Mesenchymal stem cell (in vitro differentiated cells and primary cell): ENCODE measurements around the gene KIN.
A peak's percentile ranks its signal among the peaks of the same experiment; 100 is the strongest.

Source experiments
- DNase-seq: peaks from one replicate; pipeline ENCODE4 v3.0.0-alpha.2; 2013
- H2AFZ ChIP-seq: one replicate; pipeline ENCODE4 v1.6.1; 2013; ENCODE audit warnings: low read depth, mild to moderate bottlenecking, control low read depth, inconsistent platforms, low read length, moderate library complexity
- H2AK5ac ChIP-seq: 2 replicates; pipeline ENCODE4 v1.6.1; 2013; ENCODE audit warnings: low read length, moderate library complexity, mild to moderate bottlenecking, inconsistent platforms; ENCODE audit not compliant: severe bottlenecking
- H2BK120ac ChIP-seq: one replicate; pipeline ENCODE4 v1.6.1; 2013; ENCODE audit warnings: low read depth, mild to moderate bottlenecking, inconsistent platforms, low read length, moderate library complexity
- H2BK12ac ChIP-seq, 2 experiments: one replicate each; pipeline ENCODE4 v1.6.1; 2013; ENCODE audit warnings: inconsistent platforms in 2 of 2, low read length in 2 of 2, mild to moderate bottlenecking in 2 of 2, moderate library complexity in 2 of 2, control low read depth in 1 of 2
- H2BK15ac ChIP-seq: one replicate; pipeline ENCODE4 v1.6.1; 2013; ENCODE audit warnings: mild to moderate bottlenecking, low read depth, inconsistent platforms; ENCODE audit not compliant: poor library complexity, severe bottlenecking
- H2BK5ac ChIP-seq: 2 replicates; pipeline ENCODE4 v1.6.1; 2013; ENCODE audit warnings: low read depth, mild to moderate bottlenecking, low read length, control low read depth, inconsistent platforms; ENCODE audit not compliant: poor library complexity, severe bottlenecking
- H3K14ac ChIP-seq, 2 experiments: one replicate each; pipeline ENCODE4 v1.6.1; 2013; ENCODE audit warnings: inconsistent platforms in 2 of 2, low read length in 2 of 2, control low read depth in 1 of 2, mild to moderate bottlenecking in 1 of 2, moderate library complexity in 1 of 2
- H3K18ac ChIP-seq, 2 experiments: one replicate each; pipeline ENCODE4 v1.6.1; 2013; ENCODE audit warnings: inconsistent platforms in 2 of 2, low read length in 2 of 2, control low read depth in 1 of 2, low read depth in 1 of 2, mild to moderate bottlenecking in 1 of 2
- H3K23ac ChIP-seq, 2 experiments: one replicate each; pipeline ENCODE4 v1.6.1; 2013; ENCODE audit warnings: inconsistent platforms in 2 of 2, low read length in 2 of 2, mild to moderate bottlenecking in 2 of 2, moderate library complexity in 2 of 2, control low read depth in 1 of 2
- H3K27ac ChIP-seq: 2 replicates; pipeline ENCODE4 v1.5.1; 2013; ENCODE audit warnings: mild to moderate bottlenecking, moderate library complexity, low read length, control low read depth, inconsistent platforms; ENCODE audit not compliant: poor library complexity, severe bottlenecking
- H3K27me3 ChIP-seq, 2 experiments: 2 replicates each; pipeline versions ENCODE4 v1.6.1 to v1.7.0; 2013; ENCODE audit warnings: low read length in 2 of 2, mild to moderate bottlenecking in 2 of 2, moderate library complexity in 2 of 2, control low read depth in 1 of 2, inconsistent platforms in 1 of 2; ENCODE audit not compliant: control insufficient read depth in 1 of 2, insufficient read depth in 1 of 2
- H3K36me3 ChIP-seq, 2 experiments: 2 replicates each; pipeline versions ENCODE4 v1.6.1 to v1.7.0; 2013; ENCODE audit warnings: low read length in 2 of 2, control low read depth in 1 of 2, inconsistent platforms in 1 of 2, low read depth in 1 of 2, mild to moderate bottlenecking in 1 of 2; ENCODE audit not compliant: insufficient read depth in 2 of 2, control insufficient read depth in 1 of 2
- H3K4ac ChIP-seq, 2 experiments: one replicate each; pipeline ENCODE4 v1.6.1; 2013; ENCODE audit warnings: inconsistent platforms in 2 of 2, low read length in 2 of 2, mild to moderate bottlenecking in 2 of 2, moderate library complexity in 2 of 2, control low read depth in 1 of 2, low read depth in 1 of 2
- H3K4me1 ChIP-seq: 2 replicates; pipeline ENCODE4 v1.6.1; 2013; ENCODE audit warnings: low read depth, low read length, control low read depth; ENCODE audit not compliant: control insufficient read depth, insufficient read depth
- H3K4me2 ChIP-seq: 2 replicates; pipeline ENCODE4 v1.6.1; 2013; ENCODE audit warnings: low read length, mild to moderate bottlenecking, inconsistent platforms; ENCODE audit not compliant: poor library complexity, severe bottlenecking
- H3K4me3 ChIP-seq, 2 experiments: 2 replicates each; pipeline versions ENCODE4 v1.5.1 to v1.7.0; 2013; ENCODE audit warnings: low read length in 2 of 2, mild to moderate bottlenecking in 2 of 2, control low read depth in 1 of 2, low read depth in 1 of 2; ENCODE audit not compliant: insufficient read depth in 1 of 2
- H3K79me1 ChIP-seq: replicated peaks from 2 replicates; pipeline ENCODE4 v1.6.1; 2013; ENCODE audit warnings: mild to moderate bottlenecking, control low read depth, low read length, inconsistent platforms; ENCODE audit not compliant: poor library complexity, severe bottlenecking
- H3K9ac ChIP-seq: 2 replicates; pipeline ENCODE4 v1.7.0; 2013; ENCODE audit warnings: mild to moderate bottlenecking, low read length, moderate library complexity
- H3K9me3 ChIP-seq: 2 replicates; pipeline ENCODE4 v1.7.0; 2013; ENCODE audit warnings: mild to moderate bottlenecking, low read length; ENCODE audit not compliant: control insufficient read depth
- H4K8ac ChIP-seq: one replicate; pipeline ENCODE4 v1.6.1; 2013; ENCODE audit warnings: inconsistent platforms, mild to moderate bottlenecking, low read length, moderate library complexity
- H4K91ac ChIP-seq: one replicate; pipeline ENCODE4 v1.6.1; 2013; ENCODE audit warnings: mild to moderate bottlenecking, low read length, inconsistent platforms
- WGBS: methylation state at CpG from one replicate; pipeline ENCODE4 v1.1.7; 2013; ENCODE audit warnings: mixed read lengths; 5-methylcytosine and 5-hydroxymethylcytosine counted together

The KIN gene

DNA sequence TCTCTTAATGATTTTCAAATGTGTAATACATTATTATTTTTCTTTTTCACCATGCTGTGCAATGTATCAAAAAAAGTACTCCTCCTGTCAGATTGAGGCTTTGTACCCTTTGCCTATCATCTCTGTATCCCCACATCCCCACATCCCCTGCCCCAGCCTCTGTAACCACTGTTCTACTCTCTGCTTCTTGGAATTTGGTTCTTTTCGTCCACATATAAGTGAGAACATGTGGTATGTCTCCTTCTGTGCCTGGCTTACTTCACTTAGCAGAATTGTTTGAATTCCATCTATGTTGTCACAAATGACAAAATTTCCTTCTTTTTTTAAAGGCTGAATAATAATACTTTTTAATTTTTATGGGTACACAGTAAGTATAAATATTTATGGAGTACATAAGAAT lies 44.3 kb upstream of the KIN start:
- WGBS: no CpG with 5 or more reads among the region's 1 CpG
- peaks cover 2% of the 10 kb centered on the region for H3K4me1 ChIP-seq
- H3K9ac ChIP-seq: no peak overlapping the region
- no peak overlapping the region for H2BK12ac ChIP-seq
- H3K27me3 ChIP-seq: no peaks in the 10 kb centered on the region
- H2BK120ac ChIP-seq: no peak overlapping the region
- H2BK15ac ChIP-seq: no peak overlapping the region
- H3K27ac ChIP-seq: no peak overlapping the region
- peaks cover 43% of the 10 kb centered on the region for H3K79me1 ChIP-seq
- H3K9me3 ChIP-seq: no peaks in the 10 kb centered on the region
- no peak overlapping the region for H3K4me2 ChIP-seq
- no peak overlapping the region for H3K14ac ChIP-seq
- no peak overlapping the region for H3K18ac ChIP-seq
- no peak overlapping the region for H2BK5ac ChIP-seq
- H3K4ac ChIP-seq: no peak overlapping the region
- no peak overlapping the region for H4K91ac ChIP-seq
- peaks cover 0 to 8% of the 10 kb centered on the region in 2 experiments for H3K36me3 ChIP-seq
- no peak overlapping the region for H3K4me3 ChIP-seq
- no peak overlapping the region for H4K8ac ChIP-seq
- H3K23ac ChIP-seq: no peak overlapping the region
- no peak for DNase-seq
- H2AK5ac ChIP-seq: no peak overlapping the region
- no peak overlapping the region for H2AFZ ChIP-seq

DNA sequence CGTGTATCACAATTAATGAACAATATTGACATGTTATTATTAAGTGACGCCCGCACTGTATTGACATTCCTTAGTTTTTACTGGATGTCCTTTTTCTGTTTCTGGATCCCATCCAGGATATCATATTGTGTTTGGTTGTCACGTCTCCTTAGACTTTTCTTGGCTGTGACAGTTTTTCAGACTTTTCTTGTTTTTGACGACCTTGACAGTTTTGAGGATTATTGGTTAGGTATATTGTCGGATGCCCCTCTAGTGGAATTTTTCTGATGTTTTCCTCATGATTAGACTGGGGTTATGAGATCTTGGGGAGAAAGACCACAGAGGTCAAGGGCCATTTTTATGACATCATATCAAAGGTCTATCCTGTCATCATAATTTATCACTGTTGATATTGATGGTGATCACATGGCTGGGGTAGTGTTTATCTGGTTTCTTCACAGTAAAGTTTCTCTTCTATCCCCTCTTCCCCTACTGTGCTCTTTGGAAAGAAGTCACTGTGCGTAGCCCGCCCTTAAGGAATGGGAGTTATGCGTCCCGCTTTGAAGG lies 41.6 kb upstream of the KIN start:
- Histone ChIP-seq H3K4me2 (no peak overlapping the region), H3K18ac (no peak overlapping the region), H2BK5ac (no peak overlapping the region), H3K79me1 (peaks cover 28% of the 10 kb centered on the region), H2AK5ac (no peak overlapping the region), H3K27ac (no peak overlapping the region), H2BK120ac (no peak overlapping the region), H3K4ac (no peak overlapping the region), H3K23ac (no peak overlapping the region), H3K9me3 (no peaks in the 10 kb centered on the region), H3K27me3 (no peaks in the 10 kb centered on the region), H2BK15ac (no peak overlapping the region), H3K36me3 (peaks cover 4 to 22% of the 10 kb centered on the region in 2 experiments), H2BK12ac (no peak overlapping the region), H3K4me1 (peaks cover 2% of the 10 kb centered on the region), H3K9ac (no peak overlapping the region), H3K4me3 (no peak overlapping the region), H3K14ac (no peak overlapping the region), H4K91ac (no peak overlapping the region), H2AFZ (no peak overlapping the region), H4K8ac (no peak overlapping the region)
- 92% methylated on average over 5 of the region's 10 CpGs for WGBS
- DNase-seq: no peak

DNA sequence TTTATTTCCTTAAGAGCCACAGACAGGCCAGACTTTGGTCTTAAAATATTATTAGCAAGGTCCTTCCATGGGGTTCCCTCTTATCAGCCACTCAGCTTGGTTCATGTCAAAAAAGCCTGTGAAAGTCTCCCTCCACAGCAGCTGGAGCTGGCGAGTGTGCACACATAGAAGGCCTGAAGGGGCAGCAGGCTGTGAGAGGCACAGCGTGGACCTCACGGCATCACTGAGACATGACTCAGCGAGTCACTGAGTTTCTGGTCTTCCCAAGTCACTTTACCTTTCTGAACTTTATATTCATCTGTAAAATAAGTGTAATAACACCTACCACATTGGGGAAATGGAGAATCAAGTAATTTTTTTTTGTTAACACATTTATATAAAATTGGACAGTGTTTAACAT lies 39.2 kb upstream of the KIN start:
- no peak overlapping the region for H2BK12ac ChIP-seq
- no peaks in the 10 kb centered on the region for H3K9me3 ChIP-seq
- H3K27me3 ChIP-seq: no peaks in the 10 kb centered on the region
- no peak overlapping the region for H3K9ac ChIP-seq
- no peak overlapping the region for H2AK5ac ChIP-seq
- no peak overlapping the region for H4K8ac ChIP-seq
- no peak overlapping the region for H3K4me3 ChIP-seq
- H3K23ac ChIP-seq: no peak overlapping the region
- H4K91ac ChIP-seq: no peak overlapping the region
- no peak overlapping the region for H2BK5ac ChIP-seq
- H3K79me1 ChIP-seq: peaks cover 26% of the 10 kb centered on the region
- no peak overlapping the region for H2BK15ac ChIP-seq
- WGBS: 35% methylated on average over 1 of the region's 4 CpGs
- no peak overlapping the region for H3K4ac ChIP-seq
- H3K4me2 ChIP-seq: no peak overlapping the region
- H3K27ac ChIP-seq: no peak overlapping the region
- H3K4me1 ChIP-seq: no peaks in the 10 kb centered on the region
- H2BK120ac ChIP-seq: no peak overlapping the region
- no peak overlapping the region for H3K14ac ChIP-seq
- no peak overlapping the region for H3K18ac ChIP-seq
- H3K36me3 ChIP-seq: peaks cover 0 to 26% of the 10 kb centered on the region in 2 experiments
- DNase-seq: peak; percentile 81
- H2AFZ ChIP-seq: no peak overlapping the region

DNA sequence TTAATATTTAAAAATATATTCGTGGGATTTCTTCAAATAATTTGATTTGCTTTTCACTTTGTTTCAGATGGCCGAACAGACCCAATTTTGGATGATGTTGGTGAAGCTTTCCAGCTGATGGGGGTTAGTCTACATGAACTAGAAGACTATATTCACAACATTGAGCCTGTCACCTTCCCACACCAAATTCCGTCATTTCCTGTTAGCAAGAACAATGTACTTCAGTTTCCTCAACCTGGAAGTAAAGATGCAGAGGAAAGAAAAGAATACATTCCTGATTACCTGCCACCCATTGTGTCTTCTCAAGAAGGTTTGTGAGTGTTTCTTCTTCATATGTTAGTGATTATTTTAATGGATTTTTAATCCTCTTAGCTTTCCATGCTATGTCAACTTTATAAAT lies 36.5 kb upstream of the KIN start:
- H3K23ac ChIP-seq: no peak overlapping the region
- H4K8ac ChIP-seq: no peak overlapping the region
- H3K18ac ChIP-seq: no peak overlapping the region
- H3K9ac ChIP-seq: no peak overlapping the region
- no peak overlapping the region for H2BK12ac ChIP-seq
- no peak overlapping the region for H3K4ac ChIP-seq
- no peaks in the 10 kb centered on the region for H3K4me1 ChIP-seq
- H2AK5ac ChIP-seq: no peak overlapping the region
- H2BK120ac ChIP-seq: no peak overlapping the region
- H2BK15ac ChIP-seq: no peak overlapping the region
- no peak overlapping the region for H3K4me3 ChIP-seq
- H3K79me1 ChIP-seq: peaks cover 23% of the 10 kb centered on the region
- no peak overlapping the region for H3K27ac ChIP-seq
- H3K14ac ChIP-seq: no peak overlapping the region
- no CpG with 5 or more reads among the region's 3 CpGs for WGBS
- DNase-seq: no peak
- no peak overlapping the region for H4K91ac ChIP-seq
- no peaks in the 10 kb centered on the region for H3K27me3 ChIP-seq
- no peaks in the 10 kb centered on the region for H3K9me3 ChIP-seq
- H3K4me2 ChIP-seq: no peak overlapping the region
- no peak overlapping the region for H2AFZ ChIP-seq
- no peak overlapping the region for H2BK5ac ChIP-seq
- peaks cover 0 to 38% of the 10 kb centered on the region in 2 experiments for H3K36me3 ChIP-seq
